IMR-90 (cell line): ENCODE results near the gene MLLT1.

Source experiments
- BHLHE40 ChIP-seq: fragments of 150-350 bp; IDR thresholded peaks from 2 replicates; pipeline ENCODE4 v1.6.1; 2016; ENCODE audit warnings: mild to moderate bottlenecking, low read depth, low read length
- CHD1 ChIP-seq: IDR thresholded peaks from 2 replicates; pipeline ENCODE4 v1.6.1; 2012; ENCODE audit warnings: low read depth, low read length, improper control_type of control experiment
- POLR2A ChIP-seq: IDR thresholded peaks from 2 replicates; pipeline ENCODE4 v1.6.1; 2012; ENCODE audit warnings: mild to moderate bottlenecking, low read depth, low read length
- RAD21 ChIP-seq: IDR thresholded peaks from 2 replicates; pipeline ENCODE4 v1.6.1; 2012; ENCODE audit warnings: low read length, improper control_type of control experiment
- RCOR1 ChIP-seq: IDR thresholded peaks from 2 replicates; pipeline ENCODE4 v1.6.1; 2012; ENCODE audit warnings: mild to moderate bottlenecking, low read length, improper control_type of control experiment; ENCODE audit not compliant: insufficient replicate concordance
- RFX5 ChIP-seq: IDR thresholded peaks from 2 replicates; pipeline ENCODE4 v1.8.0; 2012; ENCODE audit warnings: low read depth, mild to moderate bottlenecking, low read length, moderate library complexity
- SMC3 ChIP-seq: fragments of 150-350 bp; IDR thresholded peaks from 2 replicates; pipeline ENCODE4 v1.6.1; 2016; ENCODE audit warnings: low read depth, mild to moderate bottlenecking, antibody characterized with exemption, low read length, moderate library complexity
- TF ChIP-seq, protein P1 (sequence below): conservative IDR thresholded peaks from 2 replicates; pipeline ENCODE4 v1.5.1; 2012; ENCODE audit warnings: mild to moderate bottlenecking, low read depth, low read length, improper control_type of control experiment
- TF ChIP-seq, protein P2 (sequence below): fragments of 150-350 bp; IDR thresholded peaks from 2 replicates; pipeline ENCODE4 v1.6.1; 2017; ENCODE audit warnings: mild to moderate bottlenecking, antibody characterized with exemption, low read length, low read depth

DNA sequence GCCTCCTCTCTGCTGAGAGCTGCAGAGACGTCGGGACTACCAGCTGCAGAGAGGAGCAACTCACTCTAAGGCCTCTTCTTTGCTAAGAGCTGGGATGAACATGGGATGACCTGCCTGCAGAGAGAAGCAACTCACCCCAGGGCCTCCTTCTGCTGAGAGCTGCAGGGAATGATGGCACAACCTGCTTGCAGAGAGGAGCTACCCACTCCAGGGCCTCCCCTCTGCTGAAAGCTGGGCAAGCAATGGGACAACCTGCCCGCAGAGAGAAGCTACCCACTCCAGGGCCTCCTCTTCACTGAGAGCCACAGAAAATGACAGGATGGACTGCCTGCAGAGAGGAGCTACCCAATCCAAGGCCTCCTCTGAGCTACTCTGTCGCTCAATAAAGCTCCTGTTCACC, 6.9 kb upstream of the MLLT1 start:
- TF ChIP-seq CHD1 (no peak), POLR2A (no peak), RCOR1 (no peak), SMC3 (no peak), RFX5 (no peak), BHLHE40 (no peak), RAD21 (no peak)
- TF ChIP-seq, protein P1, sequence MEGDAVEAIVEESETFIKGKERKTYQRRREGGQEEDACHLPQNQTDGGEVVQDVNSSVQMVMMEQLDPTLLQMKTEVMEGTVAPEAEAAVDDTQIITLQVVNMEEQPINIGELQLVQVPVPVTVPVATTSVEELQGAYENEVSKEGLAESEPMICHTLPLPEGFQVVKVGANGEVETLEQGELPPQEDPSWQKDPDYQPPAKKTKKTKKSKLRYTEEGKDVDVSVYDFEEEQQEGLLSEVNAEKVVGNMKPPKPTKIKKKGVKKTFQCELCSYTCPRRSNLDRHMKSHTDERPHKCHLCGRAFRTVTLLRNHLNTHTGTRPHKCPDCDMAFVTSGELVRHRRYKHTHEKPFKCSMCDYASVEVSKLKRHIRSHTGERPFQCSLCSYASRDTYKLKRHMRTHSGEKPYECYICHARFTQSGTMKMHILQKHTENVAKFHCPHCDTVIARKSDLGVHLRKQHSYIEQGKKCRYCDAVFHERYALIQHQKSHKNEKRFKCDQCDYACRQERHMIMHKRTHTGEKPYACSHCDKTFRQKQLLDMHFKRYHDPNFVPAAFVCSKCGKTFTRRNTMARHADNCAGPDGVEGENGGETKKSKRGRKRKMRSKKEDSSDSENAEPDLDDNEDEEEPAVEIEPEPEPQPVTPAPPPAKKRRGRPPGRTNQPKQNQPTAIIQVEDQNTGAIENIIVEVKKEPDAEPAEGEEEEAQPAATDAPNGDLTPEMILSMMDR: no peak
- TF ChIP-seq, protein P2, sequence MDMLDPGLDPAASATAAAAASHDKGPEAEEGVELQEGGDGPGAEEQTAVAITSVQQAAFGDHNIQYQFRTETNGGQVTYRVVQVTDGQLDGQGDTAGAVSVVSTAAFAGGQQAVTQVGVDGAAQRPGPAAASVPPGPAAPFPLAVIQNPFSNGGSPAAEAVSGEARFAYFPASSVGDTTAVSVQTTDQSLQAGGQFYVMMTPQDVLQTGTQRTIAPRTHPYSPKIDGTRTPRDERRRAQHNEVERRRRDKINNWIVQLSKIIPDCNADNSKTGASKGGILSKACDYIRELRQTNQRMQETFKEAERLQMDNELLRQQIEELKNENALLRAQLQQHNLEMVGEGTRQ: no peak
